ENCODE results near the gene TCN1.

TCN1 gene

DNA sequence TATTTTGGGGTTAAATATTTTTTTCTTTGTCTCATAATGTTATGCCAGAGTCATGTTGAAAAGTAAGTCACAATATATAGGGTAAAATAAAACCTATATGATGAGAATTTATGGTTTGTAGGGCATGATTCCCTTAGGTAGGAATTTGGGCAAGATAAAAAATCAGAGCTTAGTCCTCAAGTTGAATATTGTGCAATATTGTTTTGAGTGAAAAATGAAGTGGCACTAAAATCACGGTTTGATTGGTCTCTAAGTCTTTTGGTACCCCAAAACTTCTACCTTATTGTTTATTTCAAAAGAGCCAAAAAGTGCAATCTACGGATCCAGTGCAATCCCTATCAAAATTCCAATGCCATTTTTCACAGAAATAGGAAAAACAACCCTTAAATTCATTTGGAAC lies 54.1 kb downstream of the TCN1 start:
- TF ChIP-seq POLR2AphosphoS5 (IDR thresholded peaks at IDR 0.05; ENCODE audit: low read depth, low read length) (no peak), FOXP2 (optimal IDR thresholded peaks at IDR 0.05; ENCODE audit: borderline replicate concordance, extremely low read depth, extremely low read length, insufficient read depth) (no peak), TAF1 (IDR thresholded peaks at IDR 0.05; ENCODE audit: borderline replicate concordance, insufficient read depth, low read length) (no peak), SIN3A (IDR thresholded peaks at IDR 0.05; ENCODE audit: borderline replicate concordance, insufficient read depth, low read length) (no peak)
- TF ChIP-seq, protein P1, sequence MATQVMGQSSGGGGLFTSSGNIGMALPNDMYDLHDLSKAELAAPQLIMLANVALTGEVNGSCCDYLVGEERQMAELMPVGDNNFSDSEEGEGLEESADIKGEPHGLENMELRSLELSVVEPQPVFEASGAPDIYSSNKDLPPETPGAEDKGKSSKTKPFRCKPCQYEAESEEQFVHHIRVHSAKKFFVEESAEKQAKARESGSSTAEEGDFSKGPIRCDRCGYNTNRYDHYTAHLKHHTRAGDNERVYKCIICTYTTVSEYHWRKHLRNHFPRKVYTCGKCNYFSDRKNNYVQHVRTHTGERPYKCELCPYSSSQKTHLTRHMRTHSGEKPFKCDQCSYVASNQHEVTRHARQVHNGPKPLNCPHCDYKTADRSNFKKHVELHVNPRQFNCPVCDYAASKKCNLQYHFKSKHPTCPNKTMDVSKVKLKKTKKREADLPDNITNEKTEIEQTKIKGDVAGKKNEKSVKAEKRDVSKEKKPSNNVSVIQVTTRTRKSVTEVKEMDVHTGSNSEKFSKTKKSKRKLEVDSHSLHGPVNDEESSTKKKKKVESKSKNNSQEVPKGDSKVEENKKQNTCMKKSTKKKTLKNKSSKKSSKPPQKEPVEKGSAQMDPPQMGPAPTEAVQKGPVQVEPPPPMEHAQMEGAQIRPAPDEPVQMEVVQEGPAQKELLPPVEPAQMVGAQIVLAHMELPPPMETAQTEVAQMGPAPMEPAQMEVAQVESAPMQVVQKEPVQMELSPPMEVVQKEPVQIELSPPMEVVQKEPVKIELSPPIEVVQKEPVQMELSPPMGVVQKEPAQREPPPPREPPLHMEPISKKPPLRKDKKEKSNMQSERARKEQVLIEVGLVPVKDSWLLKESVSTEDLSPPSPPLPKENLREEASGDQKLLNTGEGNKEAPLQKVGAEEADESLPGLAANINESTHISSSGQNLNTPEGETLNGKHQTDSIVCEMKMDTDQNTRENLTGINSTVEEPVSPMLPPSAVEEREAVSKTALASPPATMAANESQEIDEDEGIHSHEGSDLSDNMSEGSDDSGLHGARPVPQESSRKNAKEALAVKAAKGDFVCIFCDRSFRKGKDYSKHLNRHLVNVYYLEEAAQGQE (IDR thresholded peaks at IDR 0.05; ENCODE audit: insufficient read depth in 1 of 2, low read depth in 2 of 2, low read length in 2 of 2), result no peak

DNA sequence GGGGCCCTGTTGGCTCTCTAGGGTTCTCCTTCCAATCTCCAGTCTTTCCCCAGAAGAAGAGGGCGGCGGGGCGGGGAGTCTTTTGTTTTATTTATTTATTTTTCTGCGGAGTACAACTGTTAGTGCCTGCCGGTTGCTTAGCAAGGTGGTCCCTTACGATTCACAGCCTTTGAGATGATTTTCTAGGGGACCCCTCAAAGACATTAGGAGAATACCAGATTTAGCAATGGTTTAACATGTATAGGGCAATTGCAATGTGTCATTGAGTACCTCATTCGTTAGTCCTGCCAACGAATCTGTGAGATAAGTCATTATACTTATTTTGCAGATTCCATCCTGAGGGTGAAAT lies 55.4 kb downstream of the TCN1 start:
- TF ChIP-seq FOXP2 (optimal IDR thresholded peaks at IDR 0.05; ENCODE audit: borderline replicate concordance, extremely low read depth, extremely low read length, insufficient read depth) (no peak), TAF1 (IDR thresholded peaks at IDR 0.05; ENCODE audit: borderline replicate concordance, insufficient read depth, low read length) (no peak), POLR2AphosphoS5 (IDR thresholded peaks at IDR 0.05; ENCODE audit: low read depth, low read length) (no peak; the same call in 1 of the 2 replicates), SIN3A (IDR thresholded peaks at IDR 0.05; ENCODE audit: borderline replicate concordance, insufficient read depth, low read length) (no peak)
- TF ChIP-seq, protein P1 (IDR thresholded peaks at IDR 0.05; ENCODE audit: insufficient read depth in 1 of 2, low read depth in 2 of 2, low read length in 2 of 2), result no peak

DNA sequence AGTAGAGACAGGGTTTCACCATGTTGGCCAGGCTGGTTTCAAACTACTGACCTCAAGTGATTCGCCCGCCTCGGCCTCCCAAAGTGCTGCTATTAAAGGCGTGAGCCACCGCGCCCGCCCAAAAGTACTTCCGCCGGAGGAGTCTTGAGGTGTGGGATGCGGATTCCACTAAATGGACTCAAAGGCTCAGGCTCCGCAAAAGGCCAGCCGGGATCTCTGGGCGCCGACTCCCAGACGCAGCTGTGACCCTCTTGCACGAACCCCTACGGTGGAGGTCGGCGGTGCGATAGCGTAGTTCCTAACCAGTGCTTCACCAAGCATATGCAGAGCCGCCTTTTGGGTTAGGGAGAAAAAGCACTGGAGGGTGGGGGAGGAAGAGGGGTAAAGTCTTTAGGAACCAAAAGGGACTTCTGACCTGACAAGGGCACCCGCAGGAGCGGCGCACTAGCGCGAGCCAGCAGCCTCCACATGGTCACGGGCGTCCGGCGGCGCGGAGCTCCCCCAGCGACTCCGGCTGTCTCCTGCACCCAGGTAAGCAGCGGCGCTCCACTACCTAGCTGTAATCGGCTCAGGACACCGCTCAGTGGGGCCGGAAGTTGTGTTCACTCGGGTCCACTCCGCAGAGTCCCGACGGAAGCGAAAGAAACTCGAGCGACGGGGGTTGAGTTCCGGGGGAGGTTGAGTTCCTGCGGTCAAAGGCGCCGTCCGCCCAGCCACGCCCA lies 55.9 kb downstream of the TCN1 start, which contains the start of gene MRPL16:
Gene MRPL16 (minus strand): TSS at position 590 of the 722 bp plus-strand sequence. CDS start 120 bp downstream, at position 470.
- peak; percentile 78; the same call in 1 of the 2 replicates for TF ChIP-seq SIN3A (IDR thresholded peaks at IDR 0.05; ENCODE audit: borderline replicate concordance, insufficient read depth, low read length)
- peak; percentile 93 for TF ChIP-seq POLR2AphosphoS5 (IDR thresholded peaks at IDR 0.05; ENCODE audit: low read depth, low read length)
- TF ChIP-seq TAF1 (IDR thresholded peaks at IDR 0.05; ENCODE audit: borderline replicate concordance, insufficient read depth, low read length), result peak; percentile 99
- TF ChIP-seq, protein P1 (IDR thresholded peaks at IDR 0.05; ENCODE audit: insufficient read depth in 1 of 2, low read depth in 2 of 2, low read length in 2 of 2), result peak in 1 of 2 experiments; percentile 78; a peak in 2 of 4 replicates
- TF ChIP-seq FOXP2 (optimal IDR thresholded peaks at IDR 0.05; ENCODE audit: borderline replicate concordance, extremely low read depth, extremely low read length, insufficient read depth), result peak; percentile 64

DNA sequence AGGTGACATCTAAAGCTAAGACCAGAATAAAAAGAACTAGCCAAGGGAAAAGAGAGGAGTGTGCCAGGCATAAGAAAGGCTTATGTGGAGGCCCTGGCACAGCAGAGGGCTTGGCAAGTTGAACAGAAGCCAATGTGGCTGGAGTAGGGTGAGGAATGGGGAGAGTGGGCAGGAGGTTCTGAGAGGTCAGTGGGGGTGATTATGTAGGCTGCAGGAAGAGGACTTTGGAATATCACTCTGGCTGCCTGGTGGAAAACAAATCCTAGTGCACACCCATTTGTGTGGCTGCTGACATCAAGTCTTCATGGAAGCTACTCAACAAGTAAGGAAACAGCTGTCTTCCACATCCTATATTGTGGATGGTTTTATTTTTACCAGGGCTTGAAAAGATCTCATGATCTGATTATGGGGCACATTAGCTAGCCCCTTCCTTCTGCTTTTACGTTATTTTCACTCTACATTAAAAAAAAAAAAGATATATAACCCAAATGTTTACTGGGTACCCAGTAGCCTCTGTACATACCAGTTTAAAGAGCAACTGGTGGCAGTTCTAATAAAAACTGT lies 59.2 kb downstream of the TCN1 start:
- TF ChIP-seq TAF1 (IDR thresholded peaks at IDR 0.05; ENCODE audit: borderline replicate concordance, insufficient read depth, low read length) (no peak), POLR2AphosphoS5 (IDR thresholded peaks at IDR 0.05; ENCODE audit: low read depth, low read length) (no peak), SIN3A (IDR thresholded peaks at IDR 0.05; ENCODE audit: borderline replicate concordance, insufficient read depth, low read length) (no peak), FOXP2 (optimal IDR thresholded peaks at IDR 0.05; ENCODE audit: borderline replicate concordance, extremely low read depth, extremely low read length, insufficient read depth) (no peak)
- TF ChIP-seq, protein P1 (IDR thresholded peaks at IDR 0.05; ENCODE audit: insufficient read depth in 1 of 2, low read depth in 2 of 2, low read length in 2 of 2), result no peak
